Measurements from ENCODE around the gene MRM3.
A peak's percentile ranks its signal among the peaks of the same experiment; 100 is the strongest.
"Not testable (repeated sequence)": the region's sequence is repeated elsewhere in the genome, so short reads cannot be mapped to it uniquely, and the experiment has no call there.

Gene MRM3

GRCh38 chr17:752620-753219 is 29.4 kb upstream of the MRM3 start:
- no peak for DNase-seq
- H3K27ac Mint-ChIP-seq, result peak overlapping the region; percentile 32
- peaks cover 44% of the 10 kb centered on the region for H3K4me1 Mint-ChIP-seq
- peaks cover 72% of the 10 kb centered on the region for H3K36me3 Mint-ChIP-seq (ENCODE audit: low read depth)
- no peak for TF ChIP-seq CTCF (IDR thresholded peaks at IDR 0.05)
- H3K4me3 Mint-ChIP-seq, result peak overlapping the region; percentile 86
- peaks cover 32% of the 10 kb centered on the region for H3K9me3 Mint-ChIP-seq
- H3K27me3 Mint-ChIP-seq (ENCODE audit: low read depth, poor library complexity), result no peaks in the 10 kb centered on the region

- DNase-seq, result no peak
- no peak for TF ChIP-seq CTCF (IDR thresholded peaks at IDR 0.05)
- peaks cover 25% of the 10 kb centered on the region for H3K9me3 Mint-ChIP-seq
- peaks cover 44% of the 10 kb centered on the region for H3K4me1 Mint-ChIP-seq
- H3K4me3 Mint-ChIP-seq, result peak overlapping the region; percentile 66
- H3K27me3 Mint-ChIP-seq (ENCODE audit: low read depth, poor library complexity), result no peaks in the 10 kb centered on the region
- H3K36me3 Mint-ChIP-seq (ENCODE audit: low read depth), result peaks cover 72% of the 10 kb centered on the region
- peak overlapping the region; percentile 93 for H3K27ac Mint-ChIP-seq
These were observed 28.7 kb upstream of the MRM3 start for GRCh38 chr17:753418-753817.

GRCh38 chr17:755319-755961 is 26.7 kb upstream of the MRM3 start:
- DNase-seq; H3K27me3 Mint-ChIP-seq (ENCODE audit: low read depth, poor library complexity); H3K4me3 Mint-ChIP-seq; H3K9me3 Mint-ChIP-seq; H3K27ac Mint-ChIP-seq: not testable (repeated sequence)
- Mint-ChIP-seq H3K36me3 (ENCODE audit: low read depth) (peaks cover 72% of the 10 kb centered on the region), H3K4me1 (peaks cover 37% of the 10 kb centered on the region)

- peak overlapping the region; percentile 78 for H3K27ac Mint-ChIP-seq
These were observed 26.1 kb upstream of the MRM3 start for GRCh38 chr17:756010-756567.

GRCh38 chr17:759964-760363 is 22.2 kb upstream of the MRM3 start:
- no peak for TF ChIP-seq CTCF (IDR thresholded peaks at IDR 0.05)
- Mint-ChIP-seq H3K4me3 (no peak overlapping the region), H3K27me3 (ENCODE audit: low read depth, poor library complexity) (no peaks in the 10 kb centered on the region), H3K27ac (no peak overlapping the region), H3K4me1 (peaks cover 10% of the 10 kb centered on the region), H3K9me3 (no peaks in the 10 kb centered on the region), H3K36me3 (ENCODE audit: low read depth) (peaks cover 82% of the 10 kb centered on the region)
- DNase-seq, result no peak

More at GRCh38 chr17:756010-756567, 26.1 kb upstream of the MRM3 start:
- Mint-ChIP-seq H3K36me3 (ENCODE audit: low read depth) (peaks cover 72% of the 10 kb centered on the region), H3K4me1 (peaks cover 31% of the 10 kb centered on the region)
- not testable (repeated sequence) for H3K9me3 Mint-ChIP-seq; H3K4me3 Mint-ChIP-seq; H3K27me3 Mint-ChIP-seq (ENCODE audit: low read depth, poor library complexity); DNase-seq

- Mint-ChIP-seq H3K27ac (no peak overlapping the region), H3K36me3 (ENCODE audit: low read depth) (peaks cover 82% of the 10 kb centered on the region), H3K27me3 (ENCODE audit: low read depth, poor library complexity) (no peaks in the 10 kb centered on the region), H3K4me1 (peaks cover 10% of the 10 kb centered on the region), H3K9me3 (no peaks in the 10 kb centered on the region), H3K4me3 (no peak overlapping the region)
- no peak for DNase-seq
- TF ChIP-seq CTCF (IDR thresholded peaks at IDR 0.05), result no peak
These were observed 21.8 kb upstream of the MRM3 start for GRCh38 chr17:760371-760770.

GRCh38 chr17:767076-767475 is 15.1 kb upstream of the MRM3 start:
- no peaks in the 10 kb centered on the region for H3K4me1 Mint-ChIP-seq
- peaks cover 71% of the 10 kb centered on the region for H3K36me3 Mint-ChIP-seq (ENCODE audit: low read depth)
- peak overlapping the region; percentile 77 for H3K27ac Mint-ChIP-seq
- H3K9me3 Mint-ChIP-seq, result no peaks in the 10 kb centered on the region
- H3K4me3 Mint-ChIP-seq, result no peak overlapping the region
- TF ChIP-seq CTCF (IDR thresholded peaks at IDR 0.05), result no peak
- no peaks in the 10 kb centered on the region for H3K27me3 Mint-ChIP-seq (ENCODE audit: low read depth, poor library complexity)
- DNase-seq, result no peak

Data from nephron progenitor cell (in vitro differentiated cells).